H9 (cell line): ENCODE measurements around the gene PLEKHG5. TPM values are rescaled to one million over a fixed set of nuclear protein-coding genes. Genes with fewer than 3 reads are reported as not detected.

Experiments used
- DNase-seq: peaks from one replicate; pipeline ENCODE4 v3.0.0-alpha.2; 2017
- H2AFZ ChIP-seq: one replicate; pipeline ENCODE4 v1.6.1; 2013; ENCODE audit warnings: mild to moderate bottlenecking, low read length, control low read depth, moderate library complexity
- H2AK5ac ChIP-seq: 2 replicates; pipeline ENCODE4 v1.6.1; 2013; ENCODE audit warnings: low read length, control low read depth, mixed read lengths; ENCODE audit not compliant: insufficient read length
- H2BK120ac ChIP-seq: one replicate; pipeline ENCODE4 v1.6.1; 2013; ENCODE audit warnings: low read depth, mild to moderate bottlenecking, low read length, control low read depth, inconsistent platforms; ENCODE audit not compliant: poor library complexity, severe bottlenecking
- H2BK12ac ChIP-seq: 2 replicates; pipeline ENCODE4 v1.6.1; 2013; ENCODE audit warnings: low read length, control low read depth, mixed read lengths, low read depth; ENCODE audit not compliant: insufficient read length
- H2BK15ac ChIP-seq: 2 replicates; pipeline ENCODE4 v1.6.1; 2013; ENCODE audit warnings: low read depth, low read length, control low read depth
- H2BK20ac ChIP-seq: one replicate; pipeline ENCODE4 v1.6.1; 2013; ENCODE audit warnings: low read depth, mild to moderate bottlenecking, low read length, control low read depth, inconsistent platforms; ENCODE audit not compliant: poor library complexity, severe bottlenecking
- H2BK5ac ChIP-seq: 2 replicates; pipeline ENCODE4 v1.6.1; 2013; ENCODE audit warnings: low read length, control low read depth, mixed read lengths; ENCODE audit not compliant: insufficient read length
- H3K14ac ChIP-seq: 2 replicates; pipeline ENCODE4 v1.6.1; 2013; ENCODE audit warnings: low read length, control low read depth; ENCODE audit not compliant: insufficient read depth
- H3K18ac ChIP-seq: 2 replicates; pipeline ENCODE4 v1.6.1; 2013; ENCODE audit warnings: low read depth, mild to moderate bottlenecking, mixed read lengths, low read length, control low read depth; ENCODE audit not compliant: insufficient read length
- H3K23ac ChIP-seq: 2 replicates; pipeline ENCODE4 v1.6.1; 2013; ENCODE audit warnings: low read length, control low read depth, mixed read lengths, low read depth; ENCODE audit not compliant: insufficient read length
- H3K23me2 ChIP-seq: 2 replicates; pipeline ENCODE4 v1.6.1; 2013; ENCODE audit warnings: low read depth, mild to moderate bottlenecking, mixed read lengths, low read length, control low read depth; ENCODE audit not compliant: insufficient read length, poor library complexity, severe bottlenecking
- H3K27ac ChIP-seq: 2 replicates; pipeline ENCODE4 v1.5.1; 2013; ENCODE audit warnings: low read length, control low read depth, mixed read lengths, low read depth; ENCODE audit not compliant: insufficient read length
- H3K27me3 ChIP-seq: 2 replicates; pipeline ENCODE4 v1.6.1; 2013; ENCODE audit warnings: low read length, control low read depth, inconsistent platforms; ENCODE audit not compliant: insufficient read depth
- H3K4ac ChIP-seq: 2 replicates; pipeline ENCODE4 v1.6.1; 2013; ENCODE audit warnings: low read depth, mild to moderate bottlenecking, control low read depth, inconsistent platforms, low read length, moderate library complexity
- H3K4me1 ChIP-seq: 2 replicates; pipeline ENCODE4 v1.6.1; 2013; ENCODE audit warnings: low read length, control low read depth, inconsistent platforms; ENCODE audit not compliant: insufficient read depth
- H3K4me2 ChIP-seq: 2 replicates; pipeline ENCODE4 v1.6.1; 2013; ENCODE audit warnings: low read length, control low read depth, mixed read lengths; ENCODE audit not compliant: insufficient read length, insufficient read depth
- H3K56ac ChIP-seq: 2 replicates; pipeline ENCODE4 v1.6.1; 2013; ENCODE audit warnings: low read depth, mild to moderate bottlenecking, mixed read lengths, low read length, control low read depth; ENCODE audit not compliant: insufficient read length
- H3K79me1 ChIP-seq: 2 replicates; pipeline ENCODE4 v1.6.1; 2013; ENCODE audit warnings: low read depth, mild to moderate bottlenecking, moderate library complexity, low read length, control low read depth, inconsistent platforms; ENCODE audit not compliant: insufficient read depth, poor library complexity, severe bottlenecking
- H3K79me2 ChIP-seq: 2 replicates; pipeline ENCODE4 v1.6.1; 2013; ENCODE audit warnings: low read length, control low read depth, inconsistent platforms; ENCODE audit not compliant: insufficient read depth
- H3K9ac ChIP-seq: 2 replicates; pipeline ENCODE4 v1.6.1; 2013; ENCODE audit warnings: low read length, control low read depth, mixed read lengths; ENCODE audit not compliant: insufficient read length; ENCODE audit errors: extremely low read depth
- H3K9me3 ChIP-seq: one replicate; pipeline ENCODE4 v1.6.1; 2013; ENCODE audit warnings: low read depth, low read length, inconsistent platforms; ENCODE audit not compliant: control insufficient read depth
- H3T11ph ChIP-seq: one replicate; pipeline ENCODE4 v1.6.1; 2013; ENCODE audit warnings: mild to moderate bottlenecking, low read length, control low read depth, inconsistent platforms
- H4K20me1 ChIP-seq: one replicate; pipeline ENCODE4 v1.6.1; 2013; ENCODE audit not compliant: control insufficient read depth, insufficient read length, insufficient read depth
- H4K5ac ChIP-seq: 2 replicates; pipeline ENCODE4 v1.6.1; 2013; ENCODE audit warnings: low read depth, mild to moderate bottlenecking, mixed read lengths, low read length, control low read depth; ENCODE audit not compliant: insufficient read length
- H4K8ac ChIP-seq: replicated peaks from 2 replicates; pipeline ENCODE4 v1.6.1; 2013; ENCODE audit warnings: low read length, control low read depth, mixed read lengths, low read depth; ENCODE audit not compliant: insufficient read length
- H4K91ac ChIP-seq: 2 replicates; pipeline ENCODE4 v1.6.1; 2013; ENCODE audit warnings: low read depth, mild to moderate bottlenecking, moderate library complexity, mixed read lengths, low read length, control low read depth; ENCODE audit not compliant: insufficient read length
- H3K27ac Mint-ChIP-seq, 3 experiments: 2 replicates in 2 of 3; 3 replicates in 1 of 3; pipeline ENCODE4 v1.8.0; 2020 to 2021; ENCODE audit warnings: mixed read lengths in 3 of 3, mild to moderate bottlenecking in 1 of 3, moderate library complexity in 1 of 3
- H3K27me3 Mint-ChIP-seq: 2 replicates; pipeline ENCODE4 v1.8.0; 2021; ENCODE audit warnings: low read depth, mild to moderate bottlenecking, moderate library complexity, mixed read lengths
- H3K36me3 Mint-ChIP-seq, 3 experiments: 2 replicates in 2 of 3; 3 replicates in 1 of 3; pipeline ENCODE4 v1.8.0; 2020 to 2021; ENCODE audit warnings: low read depth in 3 of 3, mixed read lengths in 3 of 3; ENCODE audit not compliant: insufficient read depth in 1 of 3
- H3K4me1 Mint-ChIP-seq, 2 experiments: 2 replicates each; pipeline ENCODE4 v1.8.0; 2020; ENCODE audit warnings: mixed read lengths in 2 of 2
- H3K4me3 Mint-ChIP-seq, 2 experiments: 2 replicates in 1 of 2; 3 replicates in 1 of 2; pipeline ENCODE4 v1.8.0; 2020 to 2021; ENCODE audit warnings: mild to moderate bottlenecking in 2 of 2, mixed read lengths in 2 of 2, moderate library complexity in 1 of 2
- H3K9me3 Mint-ChIP-seq, 2 experiments: 2 replicates in 1 of 2; 3 replicates in 1 of 2; pipeline ENCODE4 v1.8.0; 2020; ENCODE audit warnings: mild to moderate bottlenecking in 2 of 2, mixed read lengths in 2 of 2, moderate library complexity in 1 of 2
- CTCF ChIP-seq: fragments of 200-600 bp; sonication (generic); conservative IDR thresholded peaks from 3 replicates; pipeline ENCODE4 v1.8.0; 2021; ENCODE audit warnings: antibody characterized with exemption, mild to moderate bottlenecking
- WGBS: extraction: QIAGEN DNeasy Blood & Tissue Kit; methylation state at CpG from one replicate; pipeline ENCODE4 v1.1.7; 2013; ENCODE audit warnings: missing lambda C conversion rate, low lambda C conversion rate, mixed read lengths; ENCODE audit not compliant: insufficient read length; ENCODE audit errors: extremely low coverage; 5-methylcytosine and 5-hydroxymethylcytosine counted together
- total RNA-seq: library from RNA; stranded (reverse); gene quantifications from 2 replicates; pipeline ENCODE4 v1.2.1, GENCODE V29; 2021

The PLEKHG5 gene
- total RNA-seq, 1 experiment from 2014 or later, result 22.3 TPM

GRCh38 chr1:6444377-6444776, 47.1 kb downstream of the PLEKHG5 start:
- Histone ChIP-seq H3K27ac (no peak overlapping the region), H2BK120ac (no peak overlapping the region), H2BK15ac (no peak overlapping the region), H3K79me1 (no peaks in the 10 kb centered on the region), H4K8ac (no peak overlapping the region), H2BK5ac (no peak overlapping the region), H3K4me1 (no peaks in the 10 kb centered on the region; the same call in 1 of the 2 replicates), H3K4me2 (no peak overlapping the region), H4K20me1 (no peaks in the 10 kb centered on the region), H3K27me3 (peaks cover 4% of the 10 kb centered on the region; the same call in 1 of the 2 replicates), H3K9ac (no peak overlapping the region), H3K23me2 (peaks cover 8% of the 10 kb centered on the region), H4K5ac (no peak overlapping the region), H2AFZ (no peak overlapping the region), H3K79me2 (no peaks in the 10 kb centered on the region), H3K4ac (no peak overlapping the region), H4K91ac (no peak overlapping the region), H3K9me3 (no peaks in the 10 kb centered on the region), H3T11ph (no peak overlapping the region), H3K23ac (no peak overlapping the region), H3K56ac (no peak overlapping the region), H2AK5ac (no peak overlapping the region), H2BK20ac (no peak overlapping the region), H3K18ac (no peak overlapping the region), H2BK12ac (no peak overlapping the region), H3K14ac (no peak overlapping the region)
- Mint-ChIP-seq H3K9me3 (no peaks in the 10 kb centered on the region; a peak in 1 of 5 replicates), H3K36me3 (no peaks in the 10 kb centered on the region; a peak in 1 of 7 replicates), H3K27me3 (peaks cover 22% of the 10 kb centered on the region), H3K27ac (no peak overlapping the region), H3K4me3 (no peak overlapping the region), H3K4me1 (peaks cover 28 to 37% of the 10 kb centered on the region in 2 experiments)
- no CpG with 5 or more reads among the region's 15 CpGs for WGBS
- no peak for TF ChIP-seq CTCF
- DNase-seq, result no peak
